Measurements from ENCODE around the gene ERVFRD-1. TPM values are rescaled to one million over a fixed set of nuclear protein-coding genes. Genes with fewer than 3 reads are reported as not detected.

Gene ERVFRD-1
- total and polyA plus RNA-seq, 11 donors, result 0.07 to 0.18 (median 0.08) TPM; not detected in 8

GRCh38 chr6:11152581-11152980 is 41.1 kb upstream of the ERVFRD-1 start:
- Histone ChIP-seq H3K9me3 (peaks cover 0 to 3% (median 0%) of the 10 kb centered on the region in 12 donors), H3K27ac (no peak overlapping the region), H3K36me3 (no peaks in the 10 kb centered on the region), H3K27me3 (no peaks in the 10 kb centered on the region), H3K4me1 (no peaks in the 10 kb centered on the region), H3K4me3 (no peak overlapping the region)
- TF ChIP-seq POLR2A (IDR thresholded peaks at IDR 0.05) (no peak), CTCF (IDR thresholded peaks at IDR 0.05) (no peak)
- DNase-seq (no peak), ATAC-seq (no peak)
- intact Hi-C loops (cut with DNase I), result no loop called here

GRCh38 chr6:11151488-11151887 is 40.0 kb upstream of the ERVFRD-1 start:
- TF ChIP-seq CTCF (IDR thresholded peaks at IDR 0.05), result no peak
- no peak for TF ChIP-seq POLR2A (IDR thresholded peaks at IDR 0.05)
- intact Hi-C loops (cut with DNase I), result no loop called here
- WGBS, 4 donors, result 78 to 100% (median 83%) methylated on average over 1 of the region's 1 CpG

GRCh38 chr6:11149551-11149950 is 38.0 kb upstream of the ERVFRD-1 start:
- ATAC-seq, result no peak
- no peak overlapping the region for H3K4me3 ChIP-seq
- H3K4me1 ChIP-seq, result peaks cover 0 to 2% (median 0%) of the 10 kb centered on the region in 12 donors
- intact Hi-C loops (cut with DNase I), result loop anchor here in 3 of 10 donors (5.0 to 10.0 kb wide), 2 partner anchors 425 to 428 kb away; no protein-coding TSS in a partner anchor
- H3K9me3 ChIP-seq, result no peaks in the 10 kb centered on the region
- no peaks in the 10 kb centered on the region for H3K27me3 ChIP-seq
- 95 to 99% (median 97%) methylated on average over 3 of the region's 3 CpGs for WGBS, 4 donors
- no peak for DNase-seq
- no peaks in the 10 kb centered on the region for H3K36me3 ChIP-seq
- no peak overlapping the region for H3K27ac ChIP-seq
- no peak for TF ChIP-seq POLR2A (IDR thresholded peaks at IDR 0.05)
- no peak for TF ChIP-seq CTCF (IDR thresholded peaks at IDR 0.05)

More at GRCh38 chr6:11151488-11151887, 40.0 kb upstream of the ERVFRD-1 start:
- DNase-seq (no peak), ATAC-seq (no peak)
- Histone ChIP-seq H3K36me3 (no peaks in the 10 kb centered on the region), H3K27ac (no peak overlapping the region), H3K4me3 (no peak overlapping the region), H3K9me3 (no peaks in the 10 kb centered on the region), H3K27me3 (no peaks in the 10 kb centered on the region), H3K4me1 (no peaks in the 10 kb centered on the region)

GRCh38 chr6:11146117-11146826 is 34.7 kb upstream of the ERVFRD-1 start:
- Histone ChIP-seq H3K4me1 (peaks cover 0 to 18% (median 0%) of the 10 kb centered on the region in 12 donors), H3K9me3 (no peaks in the 10 kb centered on the region), H3K4me3 (no peak overlapping the region), H3K27ac (no peak overlapping the region), H3K27me3 (no peaks in the 10 kb centered on the region), H3K36me3 (no peaks in the 10 kb centered on the region)
- intact Hi-C loops (cut with DNase I), result loop anchor here in 3 of 10 donors (5.0 to 10.0 kb wide), 2 partner anchors 429 to 431 kb away; no protein-coding TSS in a partner anchor
- 94 to 96% (median 94%) methylated on average over 4 of the region's 4 CpGs for WGBS, 4 donors
- TF ChIP-seq POLR2A (IDR thresholded peaks at IDR 0.05) (no peak), CTCF (IDR thresholded peaks at IDR 0.05) (no peak)
- no peak for ATAC-seq
- no peak for DNase-seq
